Suprapubic skin (tissue), 4 donors: ENCODE results near the gene MS4A13. TPM values are rescaled to one million over a fixed set of nuclear protein-coding genes. Genes with fewer than 3 reads are reported as not detected.
"Not testable (repeated sequence)": the region's sequence is repeated elsewhere in the genome, so short reads cannot be mapped to it uniquely, and the experiment has no call there.

ENCODE experiments used
- DNase-seq, 2 donors: peaks; one replicate each; pipeline ENCODE4 v3.0.0-alpha.2; 2019; ENCODE audit warnings: low spot score in 2 of 2
- H3K27ac ChIP-seq: fragments of 200-600 bp; sonication (generic); one replicate; pipeline ENCODE4 v1.5.1; 2019
- H3K27me3 ChIP-seq: fragments of 200-600 bp; sonication (generic); one replicate; pipeline ENCODE4 v1.5.1; 2019
- H3K36me3 ChIP-seq: fragments of 200-600 bp; sonication (generic); one replicate; pipeline ENCODE4 v1.5.1; 2019
- H3K4me1 ChIP-seq: fragments of 200-600 bp; sonication (generic); one replicate; pipeline ENCODE4 v1.5.1; 2019
- H3K4me3 ChIP-seq: fragments of 200-600 bp; sonication (generic); one replicate; pipeline ENCODE4 v1.5.1; 2019; ENCODE audit warnings: mild to moderate bottlenecking
- H3K9me3 ChIP-seq: fragments of 200-600 bp; sonication (generic); one replicate; pipeline ENCODE4 v1.5.1; 2019
- CTCF ChIP-seq, 2 donors: fragments of 200-600 bp in 1 of 2; fragments of 450-650 bp in 1 of 2; sonication (generic) in 1 of 2; IDR thresholded peaks; one replicate each; pipeline ENCODE4 v1.5.1; 2016 to 2019; ENCODE audit warnings: antibody characterized with exemption in 2 of 2, mild to moderate bottlenecking in 1 of 2, moderate library complexity in 1 of 2
- EP300 ChIP-seq: sonication (generic); formaldehyde crosslinking; IDR thresholded peaks from one replicate; pipeline ENCODE4 v1.6.1; 2017; ENCODE audit warnings: antibody characterized with exemption
- POLR2A ChIP-seq, 2 donors: fragments of 450-650 bp; IDR thresholded peaks; one replicate each; pipeline ENCODE4 v1.6.1; 2017; ENCODE audit warnings: antibody characterized with exemption in 2 of 2, mild to moderate bottlenecking in 2 of 2, moderate library complexity in 2 of 2
- POLR2AphosphoS5 ChIP-seq, 3 donors: sonication (generic); formaldehyde crosslinking; IDR thresholded peaks; one replicate each; pipeline ENCODE4 v1.6.1; 2017; ENCODE audit warnings: antibody characterized with exemption in 3 of 3
- WGBS: methylation state at CpG from one replicate; pipeline ENCODE4 v1.1.5; 2018; 5-methylcytosine and 5-hydroxymethylcytosine counted together
- total RNA-seq, 4 donors: library from RNA; depleted of rRNA; stranded (reverse); fragments of >200 nt; gene quantifications; one replicate each; pipeline ENCODE4 v1.1.0, GENCODE V29; 2016

Gene MS4A13
- total RNA-seq, 4 donors from 2014 or later = not detected

GRCh38 chr11:60500276-60500910, 14.8 kb upstream of the MS4A13 start:
- no peaks in the 10 kb centered on the region for H3K27me3 ChIP-seq
- 50% methylated on average over 3 of the region's 3 CpGs for WGBS
- no peak overlapping the region for H3K4me3 ChIP-seq
- H3K36me3 ChIP-seq = no peaks in the 10 kb centered on the region
- no peak for DNase-seq
- H3K9me3 ChIP-seq = no peaks in the 10 kb centered on the region
- H3K4me1 ChIP-seq = no peaks in the 10 kb centered on the region
- no peak overlapping the region for H3K27ac ChIP-seq
- TF ChIP-seq POLR2AphosphoS5 (IDR thresholded peaks at IDR 0.05) = no peak
- TF ChIP-seq EP300 = no peak
- no peak for TF ChIP-seq POLR2A (IDR thresholded peaks at IDR 0.05)
- no peak for TF ChIP-seq CTCF (IDR thresholded peaks at IDR 0.05)

- Histone ChIP-seq H3K4me3 (no peak overlapping the region), H3K36me3 (no peaks in the 10 kb centered on the region), H3K9me3 (no peaks in the 10 kb centered on the region), H3K27me3 (no peaks in the 10 kb centered on the region), H3K27ac (no peak overlapping the region), H3K4me1 (no peaks in the 10 kb centered on the region)
- no peak for DNase-seq
- TF ChIP-seq POLR2A (IDR thresholded peaks at IDR 0.05) = no peak
- WGBS = 70% methylated on average over 3 of the region's 3 CpGs
Measured at GRCh38 chr11:60502221-60502775, 12.9 kb upstream of the MS4A13 start.

GRCh38 chr11:60504219-60504905, 10.8 kb upstream of the MS4A13 start:
- no peak overlapping the region for H3K4me3 ChIP-seq
- 84% methylated on average over 3 of the region's 3 CpGs for WGBS
- no peaks in the 10 kb centered on the region for H3K27me3 ChIP-seq
- no peak for TF ChIP-seq POLR2A (IDR thresholded peaks at IDR 0.05)
- TF ChIP-seq CTCF (IDR thresholded peaks at IDR 0.05) = no peak
- TF ChIP-seq POLR2AphosphoS5 (IDR thresholded peaks at IDR 0.05) = no peak
- no peak for TF ChIP-seq EP300
- no peaks in the 10 kb centered on the region for H3K4me1 ChIP-seq
- H3K27ac ChIP-seq = no peak overlapping the region
- no peaks in the 10 kb centered on the region for H3K9me3 ChIP-seq
- DNase-seq = no peak
- H3K36me3 ChIP-seq = no peaks in the 10 kb centered on the region

- not testable (repeated sequence) for H3K9me3 ChIP-seq, H3K27ac ChIP-seq, H3K4me3 ChIP-seq, H3K4me1 ChIP-seq, H3K27me3 ChIP-seq, H3K36me3 ChIP-seq, DNase-seq
- WGBS = 84% methylated on average over 11 of the region's 15 CpGs
Measured at GRCh38 chr11:60509609-60510008, 5.6 kb upstream of the MS4A13 start.

GRCh38 chr11:60510209-60510608, 5.0 kb upstream of the MS4A13 start:
- H3K4me3 ChIP-seq, H3K4me1 ChIP-seq, H3K36me3 ChIP-seq, DNase-seq, H3K27me3 ChIP-seq, H3K27ac ChIP-seq, H3K9me3 ChIP-seq: not testable (repeated sequence)
- WGBS = no CpG with 5 or more reads among the region's 28 CpGs

- 74% methylated on average over 6 of the region's 6 CpGs for whole genome bisulfite sequencing
- no peaks in the 10 kb centered on the region for H3K27me3 ChIP-seq
Measured at GRCh38 chr11:60511393-60511792, 3.8 kb upstream of the MS4A13 start.

More at GRCh38 chr11:60511393-60511792, 3.8 kb upstream of the MS4A13 start:
- Histone ChIP-seq H3K9me3 (no peaks in the 10 kb centered on the region), H3K36me3 (no peaks in the 10 kb centered on the region), H3K4me3 (no peak overlapping the region), H3K27ac (no peak overlapping the region), H3K4me1 (no peaks in the 10 kb centered on the region)
- DNase-seq = no peak
- TF ChIP-seq POLR2AphosphoS5 (IDR thresholded peaks at IDR 0.05) (no peak), CTCF (IDR thresholded peaks at IDR 0.05) (no peak), POLR2A (IDR thresholded peaks at IDR 0.05) (no peak), EP300 (no peak)
